ENCODE data around the gene HBP1. TPM values are rescaled to one million over a fixed set of nuclear protein-coding genes. Genes with fewer than 3 reads are reported as not detected.

HBP1 gene
- total RNA-seq, 2 donors from 2014 or later = 30.3 to 48.8 TPM

- WGBS, 2 donors = 94 to 98% methylated on average over 3 of the region's 3 CpGs
- TF ChIP-seq POLR2A (IDR thresholded peaks at IDR 0.05) = no peak
- TF ChIP-seq CTCF (IDR thresholded peaks at IDR 0.05) = no peak
- ATAC-seq (no peak), DNase-seq (no peak)
- H3K27me3 ChIP-seq = no peaks in the 10 kb centered on the region
- no peak overlapping the region for H3K27ac ChIP-seq
- peaks cover 0 to 5% of the 10 kb centered on the region in 2 donors for H3K36me3 ChIP-seq (replicated peaks in 1 of 2; ENCODE audit: insufficient read depth in 1 of 2, low read depth in 2 of 2)
- no peaks in the 10 kb centered on the region for H3K9me3 ChIP-seq
- no peaks in the 10 kb centered on the region for H3K4me1 ChIP-seq
- no peak overlapping the region for H3K4me3 ChIP-seq
- intact Hi-C loops (cut with DNase I) = no loop called here
Measured at GRCh38 chr7:107230334-107230733, 61.5 kb downstream of the HBP1 start.

- Histone ChIP-seq H3K9me3 (no peaks in the 10 kb centered on the region), H3K4me1 (no peaks in the 10 kb centered on the region), H3K4me3 (no peak overlapping the region), H3K36me3 (replicated peaks in 1 of 2; ENCODE audit: insufficient read depth in 1 of 2, low read depth in 2 of 2) (peaks cover 0 to 5% of the 10 kb centered on the region in 2 donors), H3K27ac (no peak overlapping the region), H3K27me3 (no peaks in the 10 kb centered on the region)
- ATAC-seq = no peak
- 89 to 92% methylated on average over 7 of the region's 7 CpGs for WGBS, 2 donors
- no peak for DNase-seq
- TF ChIP-seq POLR2A (IDR thresholded peaks at IDR 0.05) (no peak), CTCF (IDR thresholded peaks at IDR 0.05) (no peak)
- intact Hi-C loops (cut with DNase I) = no loop called here
Measured at GRCh38 chr7:107232568-107233090, 63.8 kb downstream of the HBP1 start.

- TF ChIP-seq CTCF (IDR thresholded peaks at IDR 0.05) (no peak), POLR2A (IDR thresholded peaks at IDR 0.05) (no peak)
- 84 to 87% methylated on average over 4 of the region's 4 CpGs for WGBS, 2 donors
- DNase-seq (no peak), ATAC-seq (no peak)
- H3K27me3 ChIP-seq = no peaks in the 10 kb centered on the region
- intact Hi-C loops (cut with DNase I) = no loop called here
- no peak overlapping the region for H3K27ac ChIP-seq
- H3K9me3 ChIP-seq = no peaks in the 10 kb centered on the region
- H3K4me3 ChIP-seq = no peak overlapping the region
- H3K36me3 ChIP-seq (replicated peaks in 1 of 2; ENCODE audit: insufficient read depth in 1 of 2, low read depth in 2 of 2) = peaks cover 0 to 7% of the 10 kb centered on the region in 2 donors
- no peaks in the 10 kb centered on the region for H3K4me1 ChIP-seq
Measured at GRCh38 chr7:107233174-107233573, 64.4 kb downstream of the HBP1 start.

- TF ChIP-seq POLR2A (IDR thresholded peaks at IDR 0.05) (no peak), CTCF (IDR thresholded peaks at IDR 0.05) (no peak)
- no peak overlapping the region for H3K4me3 ChIP-seq
- no peaks in the 10 kb centered on the region for H3K27me3 ChIP-seq
- intact Hi-C loops (cut with DNase I) = no loop called here
- H3K36me3 ChIP-seq (replicated peaks in 1 of 2; ENCODE audit: insufficient read depth in 1 of 2, low read depth in 2 of 2) = peaks cover 0 to 4% of the 10 kb centered on the region in 2 donors
- no peak for DNase-seq
- H3K4me1 ChIP-seq = no peaks in the 10 kb centered on the region
- ATAC-seq = no peak
- WGBS, 2 donors = 89 to 90% methylated on average over 1 of the region's 1 CpG
- no peaks in the 10 kb centered on the region for H3K9me3 ChIP-seq
- no peak overlapping the region for H3K27ac ChIP-seq
Measured at GRCh38 chr7:107233981-107234380, 65.2 kb downstream of the HBP1 start.

- H3K27ac ChIP-seq = no peak overlapping the region
- intact Hi-C loops (cut with DNase I) = no loop called here
- ATAC-seq = no peak
Measured at GRCh38 chr7:107234436-107234835, 65.6 kb downstream of the HBP1 start.

More at GRCh38 chr7:107234436-107234835, 65.6 kb downstream of the HBP1 start:
- TF ChIP-seq POLR2A (IDR thresholded peaks at IDR 0.05) = no peak
- TF ChIP-seq CTCF (IDR thresholded peaks at IDR 0.05) = no peak
- 84 to 89% methylated on average over 3 of the region's 3 CpGs for WGBS, 2 donors
- no peaks in the 10 kb centered on the region for H3K4me1 ChIP-seq
- no peak for DNase-seq
- H3K36me3 ChIP-seq (replicated peaks in 1 of 2; ENCODE audit: insufficient read depth in 1 of 2, low read depth in 2 of 2) = peaks cover 0 to 2% of the 10 kb centered on the region in 2 donors
- no peak overlapping the region for H3K4me3 ChIP-seq
- H3K27me3 ChIP-seq = no peaks in the 10 kb centered on the region
- H3K9me3 ChIP-seq = no peaks in the 10 kb centered on the region

Data from body of pancreas (tissue), 4 donors.